Naive thymus-derived CD4-positive, alpha-beta T cell (primary cell): ENCODE data around the gene TPH1. TPM values are rescaled to one million over a fixed set of nuclear protein-coding genes. Genes with fewer than 3 reads are reported as not detected.
A peak's percentile ranks its signal among the peaks of the same experiment; 100 is the strongest.

ENCODE experiments used
- ATAC-seq: fragments of 150-1000 bp; cut with Tn5 transposase; 2 replicates; pipeline ENCODE4 v1.10.0; 2021; ENCODE audit warnings: mild to moderate bottlenecking, moderate library complexity
- CTCF ChIA-PET: fragments of 350-600 bp; sonication (Branson Sonifier 250); formaldehyde crosslinking; loops from one replicate; lab custom pipeline; 2021; ENCODE audit warnings: antibody characterized with exemption; lab: Charles Lee
- POLR2A ChIA-PET: fragments of 350-600 bp; sonication (Branson Sonifier 250); formaldehyde crosslinking; loops from one replicate; lab custom pipeline; 2021; ENCODE audit warnings: antibody characterized with exemption, inconsistent platforms; lab: Charles Lee
- DNase-seq, 9 donors: peaks; one replicate each; pipeline versions ENCODE4 v3.0.0 to v3.0.0-alpha.2; 2020 to 2022; ENCODE audit warnings: mixed read lengths in 1 of 9
- H3K27ac ChIP-seq: one replicate; pipeline ENCODE4 v1.7.0; 2013; ENCODE audit warnings: mild to moderate bottlenecking, low read depth, low read length, moderate library complexity
- H3K27me3 ChIP-seq, 2 donors: one replicate each; pipeline ENCODE4 v1.7.0; 2013; ENCODE audit warnings: low read length in 2 of 2, mild to moderate bottlenecking in 2 of 2, moderate library complexity in 2 of 2; ENCODE audit not compliant: control insufficient read depth in 2 of 2, insufficient read depth in 2 of 2
- H3K36me3 ChIP-seq, 3 experiments: 1 replicate in 2 of 3; 2 replicates in 1 of 3; pipeline ENCODE4 v1.7.0; 2013; ENCODE audit warnings: low read length in 3 of 3, mild to moderate bottlenecking in 3 of 3, moderate library complexity in 1 of 3; ENCODE audit not compliant: insufficient read depth in 3 of 3, control insufficient read depth in 2 of 3
- H3K4me1 ChIP-seq, 2 donors: one replicate each; pipeline ENCODE4 v1.7.0; 2013; ENCODE audit warnings: low read length in 2 of 2, mild to moderate bottlenecking in 2 of 2, moderate library complexity in 1 of 2; ENCODE audit not compliant: control insufficient read depth in 2 of 2, insufficient read depth in 2 of 2
- H3K4me3 ChIP-seq: 2 replicates; pipeline ENCODE4 v1.7.0; 2013; ENCODE audit warnings: mild to moderate bottlenecking, low read length
- H3K9me3 ChIP-seq, 3 experiments: 1 replicate in 2 of 3; 2 replicates in 1 of 3; pipeline ENCODE4 v1.7.0; 2013; ENCODE audit warnings: low read length in 3 of 3; ENCODE audit not compliant: control insufficient read depth in 2 of 3
- H3K27ac Mint-ChIP-seq, 9 donors: one replicate each; pipeline ENCODE4 v1.8.0; 2020 to 2022; ENCODE audit warnings: mixed read lengths in 9 of 9, mild to moderate bottlenecking in 8 of 9, moderate library complexity in 5 of 9, inconsistent platforms in 2 of 9
- H3K27me3 Mint-ChIP-seq, 5 donors: one replicate each; pipeline ENCODE4 v1.8.0; 2021 to 2022; ENCODE audit warnings: mixed read lengths in 5 of 5, mild to moderate bottlenecking in 1 of 5
- H3K36me3 Mint-ChIP-seq, 5 donors: one replicate each; pipeline ENCODE4 v1.8.0; 2020 to 2022; ENCODE audit warnings: mixed read lengths in 5 of 5, mild to moderate bottlenecking in 3 of 5, inconsistent platforms in 1 of 5
- H3K4me1 Mint-ChIP-seq, 7 donors: one replicate each; pipeline ENCODE4 v1.8.0; 2020 to 2022; ENCODE audit warnings: mixed read lengths in 7 of 7, mild to moderate bottlenecking in 3 of 7, inconsistent platforms in 1 of 7
- H3K4me3 Mint-ChIP-seq, 10 donors: one replicate each; pipeline ENCODE4 v1.8.0; 2020 to 2022; ENCODE audit warnings: mild to moderate bottlenecking in 10 of 10, mixed read lengths in 10 of 10, moderate library complexity in 6 of 10, inconsistent platforms in 2 of 10
- H3K9me3 Mint-ChIP-seq, 11 donors: one replicate each; pipeline ENCODE4 v1.8.0; 2020 to 2022; ENCODE audit warnings: mixed read lengths in 11 of 11, mild to moderate bottlenecking in 4 of 11, inconsistent platforms in 1 of 11, moderate library complexity in 1 of 11
- intact Hi-C, 2 donors: fragments of 100-400 bp; cut with micrococcal nuclease; formaldehyde crosslinking; loops; one replicate each; pipeline ENCODE4 v1.15.1; 2023
- polyA plus RNA-seq, 2 donors: library from polyadenylated mRNA; unstranded; fragments of 300-500 nt; fragmentation: Illumina TruSeq; gene quantifications; one replicate each; pipeline ENCODE4 v1.2.3, GENCODE V29; 2021
- total RNA-seq, 6 experiments: library from RNA in 5 of 6; stranded (reverse) in 5 of 6; gene quantifications; 1 replicate in 5 of 6; 2 replicates in 1 of 6; pipeline ENCODE4 v1.2.3 and lab custom pipeline; 2021 to 2026

The TPH1 gene
- total RNA-seq (1 to 10 TPM in 2 of 5 experiments, under 1 TPM in 3; 0.41 to 2.7 (median 0.92) TPM), polyA plus RNA-seq (under 1 TPM in 1 of 2 donors, not detected in 1; 0.06 TPM), total RNA-seq (lab: John Stamatoyannopoulos, UW) (4.7 reads per million, percentile 23 among the genes with 10 or more reads in this experiment)

- DNase-seq (no peak), ATAC-seq (no peak)
- ChIA-PET POLR2A (no interaction called here), CTCF (no interaction called here)
- Mint-ChIP-seq H3K27me3 (peaks cover 28 to 60% (median 45%) of the 10 kb centered on the region in 5 donors), H3K9me3 (peaks cover 0 to 8% (median 2%) of the 10 kb centered on the region in 11 donors), H3K36me3 (peaks cover 0 to 37% (median 14%) of the 10 kb centered on the region in 5 donors), H3K27ac (no peak within 1 kb of the TSS), H3K4me1 (no peaks in the 10 kb centered on the region), H3K4me3 (no peak within 1 kb of the TSS)
- no peak within 1 kb of the TSS for H3K4me3 ChIP-seq
- H3K4me1 ChIP-seq, result no peaks in the 10 kb centered on the region
- no peak within 1 kb of the TSS for H3K27ac ChIP-seq
- H3K27me3 ChIP-seq, result no peaks in the 10 kb centered on the region
- no peaks in the 10 kb centered on the region for H3K9me3 ChIP-seq
- intact Hi-C loops, result no loop called here
- no peaks in the 10 kb centered on the region for H3K36me3 ChIP-seq
Measured at GRCh38 chr11:18046116-18046777, at the start of gene TPH1. Gene TPH1, minus strand, starts transcription at chr11:18046269. Its CDS starts 5,507 bp downstream, at chr11:18040762.

- H3K27me3 ChIP-seq, result no peaks in the 10 kb centered on the region
- H3K9me3 Mint-ChIP-seq, result no peaks in the 10 kb centered on the region
- ChIA-PET POLR2A (no interaction called here), CTCF (interaction anchor here (1.2 kb wide), 2 partner anchors 21 to 114 kb away, joined by 4 read pairs; no protein-coding TSS in a partner anchor)
- DNase-seq (no peak), ATAC-seq (no peak)
- no peak overlapping the region for H3K4me3 ChIP-seq
- intact Hi-C loops, result no loop called here
- no peaks in the 10 kb centered on the region for H3K4me1 ChIP-seq
- H3K36me3 ChIP-seq, result peaks cover 0 to 42% (median 18%) of the 10 kb centered on the region in 3 experiments
- H3K4me3 Mint-ChIP-seq, result no peak overlapping the region
- peak overlapping the region in 1 of 9 donors; percentile 1 for H3K27ac Mint-ChIP-seq
- no peak overlapping the region for H3K27ac ChIP-seq
- peaks cover 10 to 40% (median 18%) of the 10 kb centered on the region in 5 donors for H3K36me3 Mint-ChIP-seq
- no peaks in the 10 kb centered on the region for H3K27me3 Mint-ChIP-seq
- no peaks in the 10 kb centered on the region for H3K9me3 ChIP-seq
- peaks cover 0 to 12% (median 2%) of the 10 kb centered on the region in 7 donors for H3K4me1 Mint-ChIP-seq
Measured at GRCh38 chr11:18093959-18094358, 47.9 kb upstream of the TPH1 start.

- H3K27ac Mint-ChIP-seq, result peak overlapping the region in 1 of 9 donors; percentile 27
- no peaks in the 10 kb centered on the region for H3K9me3 Mint-ChIP-seq
- ChIA-PET POLR2A (no interaction called here), CTCF (no interaction called here)
- no peak for DNase-seq
- no peaks in the 10 kb centered on the region for H3K27me3 Mint-ChIP-seq
- H3K27me3 ChIP-seq, result no peaks in the 10 kb centered on the region
- H3K9me3 ChIP-seq, result no peaks in the 10 kb centered on the region
- peaks cover 0 to 57% (median 22%) of the 10 kb centered on the region in 3 experiments for H3K36me3 ChIP-seq
- H3K27ac ChIP-seq, result no peak overlapping the region
- intact Hi-C loops, result no loop called here
- H3K4me1 Mint-ChIP-seq, result peaks cover 0 to 8% (median 0%) of the 10 kb centered on the region in 7 donors
- ATAC-seq, result no peak
- H3K4me1 ChIP-seq, result no peaks in the 10 kb centered on the region
- no peak overlapping the region for H3K4me3 Mint-ChIP-seq
- no peak overlapping the region for H3K4me3 ChIP-seq
- H3K36me3 Mint-ChIP-seq, result peaks cover 22 to 54% (median 26%) of the 10 kb centered on the region in 5 donors
Measured at GRCh38 chr11:18091731-18092130, 45.7 kb upstream of the TPH1 start.

- H3K27me3 ChIP-seq, result no peaks in the 10 kb centered on the region
- intact Hi-C loops, result no loop called here
- peaks cover 0 to 44% (median 15%) of the 10 kb centered on the region in 3 experiments for H3K36me3 ChIP-seq
- ChIA-PET POLR2A (no interaction called here), CTCF (interaction anchor here (0.7 to 1.5 kb wide), 4 partner anchors 17 to 26 kb away, joined by 3 to 4 read pairs (median 3); partner anchors contain the start of gene SAAL1)
- H3K4me1 ChIP-seq, result no peaks in the 10 kb centered on the region
- Mint-ChIP-seq H3K27ac (peak overlapping the region in 2 of 9 donors; percentile 14 to 41), H3K9me3 (no peaks in the 10 kb centered on the region), H3K36me3 (peaks cover 15 to 45% (median 23%) of the 10 kb centered on the region in 5 donors), H3K27me3 (no peaks in the 10 kb centered on the region), H3K4me1 (no peaks in the 10 kb centered on the region), H3K4me3 (no peak overlapping the region)
- no peaks in the 10 kb centered on the region for H3K9me3 ChIP-seq
- DNase-seq, result no peak
- ATAC-seq, result peak; percentile 62
- H3K4me3 ChIP-seq, result no peak overlapping the region
- no peak overlapping the region for H3K27ac ChIP-seq
Measured at GRCh38 chr11:18088966-18089365, 42.9 kb upstream of the TPH1 start.

GRCh38 chr11:18088366-18088765, 42.3 kb upstream of the TPH1 start:
- peaks cover 0 to 38% (median 9%) of the 10 kb centered on the region in 3 experiments for H3K36me3 ChIP-seq
- ATAC-seq, result no peak
- H3K4me1 Mint-ChIP-seq, result no peaks in the 10 kb centered on the region

GRCh38 chr11:18081551-18081950, 35.5 kb upstream of the TPH1 start:
- Mint-ChIP-seq H3K4me3 (no peak overlapping the region), H3K36me3 (peaks cover 8 to 35% (median 20%) of the 10 kb centered on the region in 5 donors), H3K27ac (peak overlapping the region in 4 of 9 donors; percentile 2 to 82 (median 32)), H3K27me3 (no peaks in the 10 kb centered on the region), H3K4me1 (no peaks in the 10 kb centered on the region), H3K9me3 (no peaks in the 10 kb centered on the region)
- H3K4me1 ChIP-seq, result no peaks in the 10 kb centered on the region
- no peak for DNase-seq
- H3K36me3 ChIP-seq, result peaks cover 6 to 19% (median 9%) of the 10 kb centered on the region in 3 experiments
- H3K27ac ChIP-seq, result no peak overlapping the region
- no peak for ATAC-seq
- no peak overlapping the region for H3K4me3 ChIP-seq
- intact Hi-C loops, result no loop called here
- H3K9me3 ChIP-seq, result no peaks in the 10 kb centered on the region
- ChIA-PET POLR2A (no interaction called here), CTCF (no interaction called here)
- H3K27me3 ChIP-seq, result no peaks in the 10 kb centered on the region

More at GRCh38 chr11:18088366-18088765, 42.3 kb upstream of the TPH1 start:
- no peak overlapping the region for H3K27ac ChIP-seq
- no peaks in the 10 kb centered on the region for H3K9me3 ChIP-seq
- ChIA-PET POLR2A (no interaction called here), CTCF (interaction anchor here (1.2 to 1.5 kb wide), 2 partner anchors 18 to 27 kb away, joined by 3 read pairs; partner anchors contain the start of gene SAAL1)
- no peak for DNase-seq
- Mint-ChIP-seq H3K27me3 (no peaks in the 10 kb centered on the region), H3K27ac (no peak overlapping the region), H3K9me3 (no peaks in the 10 kb centered on the region), H3K4me3 (no peak overlapping the region), H3K36me3 (peaks cover 15 to 49% (median 23%) of the 10 kb centered on the region in 5 donors)
- H3K4me1 ChIP-seq, result no peaks in the 10 kb centered on the region
- intact Hi-C loops, result no loop called here
- H3K27me3 ChIP-seq, result no peaks in the 10 kb centered on the region
- no peak overlapping the region for H3K4me3 ChIP-seq
